AG04450 (cell line): Measurements from ENCODE around the gene OSBPL5. TPM values are rescaled to one million over a fixed set of nuclear protein-coding genes. Genes with fewer than 3 reads are reported as not detected.

ENCODE experiments used
- CTCF ChIA-PET: fragments of 300-600, 350-600 bp; formaldehyde crosslinking; extraction: SDS; loops from one replicate; lab custom pipeline; 2022; ENCODE audit warnings: antibody characterized with exemption, inconsistent platforms; lab: Charles Lee
- POLR2A ChIA-PET: fragments of 350-600 bp; formaldehyde crosslinking; extraction: SDS; loops from one replicate; lab custom pipeline; 2021; ENCODE audit warnings: antibody characterized with exemption, inconsistent platforms; lab: Yijun Ruan, JAX
- DNase-seq: peaks from one replicate; pipeline ENCODE4 v3.0.0-alpha.2; 2011; ENCODE audit warnings: low read depth, low spot score
- H3K27ac ChIP-seq: one replicate; pipeline ENCODE4 v1.5.1; 2012; ENCODE audit warnings: low read depth, low read length, control low read depth
- H3K27me3 ChIP-seq: one replicate; pipeline ENCODE4 v1.6.0; 2012; ENCODE audit warnings: low read length; ENCODE audit not compliant: control insufficient read depth, insufficient read depth
- H3K4me3 ChIP-seq: 2 replicates; pipeline ENCODE4 v1.5.1; 2011; ENCODE audit warnings: mild to moderate bottlenecking, low read depth, low read length, control low read depth
- H3K9me3 ChIP-seq: 2 replicates; pipeline ENCODE4 v1.5.1; 2012; ENCODE audit warnings: low read length; ENCODE audit not compliant: control insufficient read depth, insufficient read depth
- polyA plus RNA-seq: library from polyadenylated mRNA; depleted of rRNA; stranded (reverse); fragments of >200 nt; gene quantifications from 2 replicates; pipeline ENCODE4 v1.2.3, GENCODE V29; 2011
- TF ChIP-seq, protein P1 (sequence below): IDR thresholded peaks from 2 replicates; pipeline ENCODE4 v1.5.1; 2011; ENCODE audit warnings: low read depth, low read length, control low read depth, inconsistent platforms

The OSBPL5 gene
- polyA plus RNA-seq, 1 experiment, result 7.4 TPM

- H3K27me3 ChIP-seq, result peaks cover 28% of the 10 kb centered on the region
- TF ChIP-seq, protein P1, sequence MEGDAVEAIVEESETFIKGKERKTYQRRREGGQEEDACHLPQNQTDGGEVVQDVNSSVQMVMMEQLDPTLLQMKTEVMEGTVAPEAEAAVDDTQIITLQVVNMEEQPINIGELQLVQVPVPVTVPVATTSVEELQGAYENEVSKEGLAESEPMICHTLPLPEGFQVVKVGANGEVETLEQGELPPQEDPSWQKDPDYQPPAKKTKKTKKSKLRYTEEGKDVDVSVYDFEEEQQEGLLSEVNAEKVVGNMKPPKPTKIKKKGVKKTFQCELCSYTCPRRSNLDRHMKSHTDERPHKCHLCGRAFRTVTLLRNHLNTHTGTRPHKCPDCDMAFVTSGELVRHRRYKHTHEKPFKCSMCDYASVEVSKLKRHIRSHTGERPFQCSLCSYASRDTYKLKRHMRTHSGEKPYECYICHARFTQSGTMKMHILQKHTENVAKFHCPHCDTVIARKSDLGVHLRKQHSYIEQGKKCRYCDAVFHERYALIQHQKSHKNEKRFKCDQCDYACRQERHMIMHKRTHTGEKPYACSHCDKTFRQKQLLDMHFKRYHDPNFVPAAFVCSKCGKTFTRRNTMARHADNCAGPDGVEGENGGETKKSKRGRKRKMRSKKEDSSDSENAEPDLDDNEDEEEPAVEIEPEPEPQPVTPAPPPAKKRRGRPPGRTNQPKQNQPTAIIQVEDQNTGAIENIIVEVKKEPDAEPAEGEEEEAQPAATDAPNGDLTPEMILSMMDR, result no peak
- H3K9me3 ChIP-seq, result peaks cover 4% of the 10 kb centered on the region
- no peak overlapping the region for H3K4me3 ChIP-seq
- no peak overlapping the region for H3K27ac ChIP-seq
- CTCF ChIA-PET, result no interaction called here
- POLR2A ChIA-PET, result no interaction called here
- no peak for DNase-seq
Observed at GRCh38 chr11:3190600-3190999, 25.5 kb upstream of the OSBPL5 start.

DNA sequence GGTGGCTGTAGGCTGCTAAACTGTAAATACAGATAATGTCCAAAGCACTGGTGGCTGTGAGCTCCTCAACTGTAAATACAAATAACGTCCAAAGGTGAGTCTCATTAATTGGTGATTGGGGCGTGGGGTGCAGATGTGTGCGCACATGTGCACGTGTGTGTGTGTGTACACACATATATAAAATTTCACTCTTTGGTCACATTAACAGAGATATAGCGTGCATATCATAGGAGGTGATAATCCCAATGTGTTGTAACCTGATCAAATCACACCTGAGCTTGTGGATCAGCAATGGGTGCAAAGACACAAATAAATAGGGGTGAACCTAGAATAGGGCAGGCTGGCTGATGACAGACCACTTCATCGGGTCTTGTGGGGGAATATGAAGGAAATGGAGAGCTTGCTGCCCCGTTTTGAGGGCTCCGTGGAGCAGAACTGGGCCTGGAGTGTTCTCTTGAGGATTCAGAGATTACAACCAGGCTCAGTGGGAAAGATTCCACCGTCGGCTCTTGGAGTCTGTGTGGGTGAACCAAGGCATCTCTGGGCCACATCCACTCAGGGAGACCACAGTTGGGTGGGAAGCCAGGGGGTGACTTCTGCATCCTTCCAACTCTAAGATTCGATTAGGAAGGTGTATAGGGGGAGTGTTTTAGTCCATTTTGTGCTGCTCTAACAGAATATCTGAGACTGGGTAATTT is 24.9 kb upstream of the OSBPL5 start:
- peaks cover 32% of the 10 kb centered on the region for H3K27me3 ChIP-seq
- no peak overlapping the region for H3K27ac ChIP-seq
- H3K4me3 ChIP-seq, result no peak overlapping the region
- ChIA-PET POLR2A (interaction anchor here (0.6 kb wide), 1 partner anchor 184 kb away, joined by 4 read pairs; no protein-coding TSS in a partner anchor), CTCF (no interaction called here)
- no peak for DNase-seq
- TF ChIP-seq, protein P1, result no peak
- H3K9me3 ChIP-seq, result peaks cover 4% of the 10 kb centered on the region; the same call in 1 of the 2 replicates

DNA sequence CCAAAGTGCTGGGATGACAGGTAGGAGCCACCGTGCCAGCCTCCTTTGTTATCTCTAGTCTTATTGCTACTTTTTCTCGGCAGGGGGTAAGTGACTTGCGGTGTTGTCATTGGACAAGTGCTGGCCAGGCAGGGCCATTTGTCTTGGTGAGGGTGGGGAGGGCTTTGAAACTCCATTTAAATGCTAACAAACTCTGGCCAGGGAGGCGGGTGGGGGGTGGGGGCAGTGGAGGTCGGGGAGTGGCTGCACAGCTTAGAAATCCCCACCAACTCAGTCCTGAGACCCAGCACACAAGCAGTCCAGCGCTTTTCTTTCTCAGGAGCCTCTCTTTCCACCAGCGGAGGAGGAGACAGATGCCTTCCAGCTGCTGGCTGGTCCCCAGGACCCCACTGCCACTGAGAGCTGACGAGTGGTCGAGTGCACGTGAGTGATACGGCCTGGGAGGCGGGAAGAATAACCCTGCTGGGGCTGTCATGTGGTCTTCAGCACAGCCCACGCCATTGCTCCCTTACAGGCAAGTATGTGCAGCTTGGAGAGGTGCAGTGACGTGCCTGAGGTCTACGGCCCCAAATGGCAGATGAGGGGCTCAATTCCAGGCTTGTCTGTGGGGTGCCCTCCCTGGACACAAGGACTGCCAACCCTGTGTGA is 24.2 kb upstream of the OSBPL5 start:
- TF ChIP-seq, protein P1, result no peak
- POLR2A ChIA-PET, result interaction anchor here (0.6 kb wide), 1 partner anchor 184 kb away, joined by 4 read pairs; no protein-coding TSS in a partner anchor

DNA sequence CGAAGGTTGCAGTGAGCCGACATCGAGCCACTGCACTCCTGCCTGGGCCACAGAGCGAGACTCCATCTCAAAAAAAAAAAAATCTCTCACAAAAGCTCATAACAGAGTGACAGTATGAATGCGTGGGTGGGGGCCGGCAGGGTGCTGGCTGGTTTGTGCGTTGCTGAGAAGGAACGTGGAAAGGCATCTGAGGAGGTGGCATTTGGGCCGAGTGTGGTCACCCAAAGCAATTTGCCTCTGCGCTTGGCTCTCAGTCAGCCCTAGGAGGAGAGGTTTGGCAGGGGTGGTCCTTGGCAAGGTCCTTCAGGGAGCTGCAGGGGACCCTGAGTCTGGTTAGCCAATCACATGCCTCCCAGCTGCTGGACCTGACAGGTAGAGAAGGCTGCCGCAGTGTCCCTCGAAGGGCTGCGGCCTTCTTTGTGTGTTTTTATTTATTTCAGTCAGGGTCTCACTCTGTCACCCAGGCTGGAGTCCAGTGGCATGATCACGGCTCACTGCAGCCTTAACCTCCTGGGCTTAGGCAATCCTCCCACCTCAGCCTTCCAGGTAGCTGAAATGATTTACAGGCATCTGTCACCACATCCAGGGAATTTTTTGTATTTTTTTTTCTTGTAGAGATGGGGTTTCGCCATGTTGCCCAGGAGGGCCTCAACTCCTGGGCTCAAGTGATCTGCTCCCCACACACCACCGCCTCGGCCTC is 23.5 kb upstream of the OSBPL5 start:
- H3K9me3 ChIP-seq, result peaks cover 4% of the 10 kb centered on the region; the same call in 1 of the 2 replicates
- DNase-seq, result no peak
- ChIA-PET CTCF (no interaction called here), POLR2A (no interaction called here)
- H3K27me3 ChIP-seq, result peaks cover 30% of the 10 kb centered on the region
- H3K27ac ChIP-seq, result no peak overlapping the region
- no peak overlapping the region for H3K4me3 ChIP-seq
- TF ChIP-seq, protein P1, result no peak

More for the DNA sequence above, 24.2 kb upstream of the OSBPL5 start:
- H3K27ac ChIP-seq, result no peak overlapping the region
- H3K9me3 ChIP-seq, result peaks cover 4% of the 10 kb centered on the region; the same call in 1 of the 2 replicates
- CTCF ChIA-PET, result no interaction called here
- no peak for DNase-seq
- peaks cover 31% of the 10 kb centered on the region for H3K27me3 ChIP-seq
- no peak overlapping the region for H3K4me3 ChIP-seq
